K562 (cell line): ENCODE data around the gene PCSK6. TPM values are rescaled to one million over a fixed set of nuclear protein-coding genes. Genes with fewer than 3 reads are reported as not detected.

ENCODE experiments used
- ARID4B ChIP-seq: sonication (generic); formaldehyde crosslinking; IDR thresholded peaks from 2 replicates; pipeline ENCODE4 v1.8.0; 2022; ENCODE audit warnings: mild to moderate bottlenecking, missing genetic modification reagents
- CC2D1A ChIP-seq: fragments of 450-650 bp; IDR thresholded peaks from 2 replicates; pipeline ENCODE4 v1.6.1; 2017; ENCODE audit warnings: mild to moderate bottlenecking
- CTCF ChIP-seq, 3 experiments: IDR thresholded peaks in 2 of 3; conservative IDR thresholded peaks in 1 of 3; 2 replicates each; pipeline ENCODE4 v1.5.1; 2011 to 2012; ENCODE audit warnings: low read length in 3 of 3, mild to moderate bottlenecking in 3 of 3, control low read depth in 2 of 3, improper control_type of control experiment in 1 of 3, inconsistent platforms in 1 of 3, low read depth in 1 of 3, mixed read lengths in 1 of 3, moderate library complexity in 1 of 3; ENCODE audit not compliant: insufficient read depth in 2 of 3
- DEAF1 ChIP-seq: fragments of 450-650 bp; formaldehyde crosslinking; IDR thresholded peaks from 2 replicates; pipeline ENCODE4 v1.4.0; 2020; ENCODE audit warnings: mild to moderate bottlenecking, moderate library complexity
- GTF2A2 ChIP-seq: IDR thresholded peaks from 2 replicates; pipeline ENCODE4 v1.6.1; 2016; ENCODE audit warnings: mild to moderate bottlenecking, missing genetic modification characterization, missing compliant biosample characterization
- JUN ChIP-seq, 2 experiments: sonication (generic) in 1 of 2; formaldehyde crosslinking in 1 of 2; IDR thresholded peaks; 2 replicates each; pipeline versions ENCODE4 v1.6.1 to v1.8.0; 2012 to 2022; ENCODE audit warnings: borderline replicate concordance in 2 of 2, mild to moderate bottlenecking in 2 of 2, improper control_type of control experiment in 1 of 2, low read depth in 1 of 2, low read length in 1 of 2, missing genetic modification reagents in 1 of 2
- POLR2AphosphoS2 ChIP-seq: IDR thresholded peaks from 2 replicates; pipeline ENCODE4 v1.6.1; 2012; ENCODE audit warnings: low read length, improper control_type of control experiment
- RAD21 ChIP-seq, 2 experiments: fragments of 250-450 bp in 1 of 2; fragments of 450-650 bp in 1 of 2; sonication (Bioruptor Pico) in 1 of 2; formaldehyde crosslinking in 1 of 2; IDR thresholded peaks in 1 of 2; conservative IDR thresholded peaks in 1 of 2; 2 replicates each; pipeline versions ENCODE4 v1.4.0 to v1.8.0; 2020 to 2022; ENCODE audit warnings: mild to moderate bottlenecking in 2 of 2, moderate library complexity in 1 of 2
- SMC3 ChIP-seq: conservative IDR thresholded peaks from 2 replicates; pipeline ENCODE4 v1.6.1; 2011; ENCODE audit warnings: low read depth, low read length, improper control_type of control experiment; ENCODE audit not compliant: insufficient read depth
- STAG1 ChIP-seq: sonication (generic); formaldehyde crosslinking; IDR thresholded peaks from 2 replicates; pipeline ENCODE4 v1.5.0; 2020; ENCODE audit warnings: missing genetic modification reagents, borderline replicate concordance
- TBP ChIP-seq: optimal IDR thresholded peaks from 2 replicates; pipeline ENCODE3; 2011; ENCODE audit warnings: low read depth, low read length, improper control_type of control experiment
- ZBTB33 ChIP-seq: sonication (generic); formaldehyde crosslinking; IDR thresholded peaks from 2 replicates; pipeline ENCODE4 v1.8.1; 2023; ENCODE audit warnings: mild to moderate bottlenecking, missing genetic modification reagents
- ZNF184 ChIP-seq: sonication (generic); formaldehyde crosslinking; IDR thresholded peaks from 2 replicates; pipeline ENCODE4 v1.5.0; 2020; ENCODE audit warnings: missing genetic modification reagents
- ZNF589 ChIP-seq: fragments of 200-800 bp; sonication (Bioruptor generic); IDR thresholded peaks from 2 replicates; pipeline ENCODE4 v1.6.1; 2016; ENCODE audit warnings: low read depth, missing genetic modification characterization, missing compliant biosample characterization
- polyA plus RNA-seq, 8 experiments: library from polyadenylated mRNA; depleted of rRNA in 4 of 8; stranded (reverse) in 5 of 8; unstranded in 3 of 8; fragments of >200 nt; fragmentation: Nextera tagmentation in 2 of 8; fragmentation: Illumina TruSeq in 1 of 8; extraction: Ambion mirVana in 2 of 8; extraction: Trizol in 1 of 8; gene quantifications; 2 replicates each; pipeline versions ENCODE4 v1.2.1 to v1.2.3, GENCODE V29; 2011 to 2014; ENCODE audit warnings: inconsistent platforms in 1 of 8, missing spikeins in 1 of 8
- total RNA-seq, 7 experiments: library from RNA; depleted of rRNA in 6 of 7; stranded (reverse); fragments of >200 nt in 6 of 7; fragmentation: Illumina TruSeq in 2 of 7; extraction: Trizol in 2 of 7; gene quantifications; 2 replicates each; pipeline versions ENCODE4 v1.2.1 to v1.2.3, GENCODE V29; 2011 to 2021; ENCODE audit warnings: low replicate concordance in 1 of 7

Gene PCSK6
- total and polyA plus RNA-seq, 9 of the 15 experiments (the other 6 are each of a cell fraction or from before 2014, with no cell fraction given), result 2.2 to 32.6 (median 14.5) TPM

GRCh38 chr15:101258238-101259144, 231.0 kb downstream of the PCSK6 start (continued):
- TF ChIP-seq ARID4B (CRISPR knock-in tag) (0 out of 2 replicates have a peak, but pooled peaks have one; percentile 32), JUN (IDR thresholded peaks at IDR 0.05; ENCODE audit: borderline replicate concordance, low read depth, low read length) (no peak), JUN (CRISPR knock-in tag; IDR thresholded peaks at IDR 0.05; ENCODE audit: borderline replicate concordance) (peak; percentile 56; the same call in 1 of the 2 replicates), DEAF1 (CRISPR knock-in tag) (peak; percentile 87), SMC3 (peak; percentile 90), ZNF184 (CRISPR knock-in tag) (no peak), TBP (no peak), RAD21 (CRISPR knock-in tag; conservative IDR thresholded peaks at IDR 0.05 in 1 of 2, IDR thresholded peaks at IDR 0.05 in 1 of 2) (peak; percentile 95 to 98), STAG1 (CRISPR knock-in tag) (peak; percentile 37; the same call in 1 of the 2 replicates), ZNF589 (CRISPR knock-in tag) (no peak), GTF2A2 (tag) (no peak), ZBTB33 (CRISPR knock-in tag) (0 out of 2 replicates have a peak, but pooled peaks have one; percentile 14), POLR2AphosphoS2 (no peak), CC2D1A (peak; percentile 46; the same call in 1 of the 2 replicates), CTCF (IDR thresholded peaks at IDR 0.05 in 2 of 3, conservative IDR thresholded peaks at IDR 0.05 in 1 of 3; ENCODE audit: insufficient read depth in 2 of 3, low read depth in 1 of 3, low read length in 3 of 3) (peak; percentile 83 to 97 (median 84))
